A673 (cell line): ENCODE measurements around the gene HSD11B1.

Experiments used
- EZH2 ChIP-seq: fragments of 200-600 bp; sonication (generic); IDR thresholded peaks from 2 replicates; pipeline ENCODE4 v1.6.1; 2017; ENCODE audit warnings: borderline replicate concordance, low read depth, mild to moderate bottlenecking, mixed read lengths, antibody characterized with exemption, low read length; ENCODE audit not compliant: poor library complexity, severe bottlenecking
- TF ChIP-seq, protein P1 (sequence below): fragments of 300-800, 200-600 bp; sonication (generic); conservative IDR thresholded peaks from 2 replicates; pipeline ENCODE4 v1.5.1; 2017; ENCODE audit warnings: low read depth, mild to moderate bottlenecking, antibody characterized with exemption, low read length, moderate library complexity, mixed read lengths

DNA sequence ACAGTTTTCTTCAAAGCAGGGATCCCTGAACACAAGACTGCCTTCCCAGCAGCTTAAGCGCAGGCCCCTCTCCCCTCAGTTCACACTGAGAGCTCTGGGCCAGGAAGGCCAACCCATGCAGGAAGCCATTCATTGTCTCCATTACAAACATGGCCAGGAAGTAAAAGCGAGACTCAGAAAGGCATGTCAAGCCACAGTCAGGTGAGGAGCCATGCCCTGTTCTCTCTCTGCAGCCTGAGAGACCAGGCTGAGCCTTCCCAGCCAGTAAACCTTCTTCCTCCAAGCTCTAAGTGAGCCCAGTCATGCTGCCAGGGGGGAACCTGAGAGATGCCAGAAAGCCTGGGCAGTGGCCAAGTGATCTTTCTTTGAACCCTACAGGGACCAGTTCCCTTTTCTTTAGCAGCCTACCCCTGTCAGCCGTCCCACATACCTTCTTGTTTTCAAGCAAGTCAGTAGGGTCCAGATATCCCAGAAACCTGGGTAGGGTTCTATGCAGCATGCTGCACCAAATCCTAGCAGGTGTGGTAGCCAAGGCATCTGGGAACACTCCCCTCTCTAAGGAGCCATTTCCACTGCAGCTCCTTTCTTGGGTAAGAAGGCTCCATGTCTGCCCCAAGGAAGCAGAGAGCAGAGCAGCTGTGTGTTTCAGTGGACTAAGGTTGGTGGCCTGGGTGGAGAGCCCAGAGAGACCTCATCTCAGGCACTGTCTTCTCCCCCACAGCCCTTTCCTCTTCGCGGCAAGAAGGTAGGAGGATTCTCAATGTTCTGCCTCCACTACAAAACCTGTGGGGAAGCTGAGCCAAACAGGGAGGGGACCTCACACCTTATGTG is 52.2 kb downstream of the HSD11B1 start:
- TF ChIP-seq, protein P1, sequence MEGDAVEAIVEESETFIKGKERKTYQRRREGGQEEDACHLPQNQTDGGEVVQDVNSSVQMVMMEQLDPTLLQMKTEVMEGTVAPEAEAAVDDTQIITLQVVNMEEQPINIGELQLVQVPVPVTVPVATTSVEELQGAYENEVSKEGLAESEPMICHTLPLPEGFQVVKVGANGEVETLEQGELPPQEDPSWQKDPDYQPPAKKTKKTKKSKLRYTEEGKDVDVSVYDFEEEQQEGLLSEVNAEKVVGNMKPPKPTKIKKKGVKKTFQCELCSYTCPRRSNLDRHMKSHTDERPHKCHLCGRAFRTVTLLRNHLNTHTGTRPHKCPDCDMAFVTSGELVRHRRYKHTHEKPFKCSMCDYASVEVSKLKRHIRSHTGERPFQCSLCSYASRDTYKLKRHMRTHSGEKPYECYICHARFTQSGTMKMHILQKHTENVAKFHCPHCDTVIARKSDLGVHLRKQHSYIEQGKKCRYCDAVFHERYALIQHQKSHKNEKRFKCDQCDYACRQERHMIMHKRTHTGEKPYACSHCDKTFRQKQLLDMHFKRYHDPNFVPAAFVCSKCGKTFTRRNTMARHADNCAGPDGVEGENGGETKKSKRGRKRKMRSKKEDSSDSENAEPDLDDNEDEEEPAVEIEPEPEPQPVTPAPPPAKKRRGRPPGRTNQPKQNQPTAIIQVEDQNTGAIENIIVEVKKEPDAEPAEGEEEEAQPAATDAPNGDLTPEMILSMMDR: no peak
- TF ChIP-seq EZH2: no peak
